Peyer's patch (tissue), 4 donors: ENCODE results near the gene DACT2. TPM values are rescaled to one million over a fixed set of nuclear protein-coding genes. Genes with fewer than 3 reads are reported as not detected.
"Not testable (repeated sequence)": the region's sequence is repeated elsewhere in the genome, so short reads cannot be mapped to it uniquely, and the experiment has no call there.

Experiments used
- DNase-seq, 3 donors: peaks; one replicate each; pipeline ENCODE4 v3.0.0-alpha.2; 2017 to 2019
- H3K27ac ChIP-seq, 4 donors: fragments of 200-600 bp; sonication (generic); one replicate each; pipeline ENCODE4 v1.5.1; 2016 to 2019
- H3K27me3 ChIP-seq, 2 donors: fragments of 200-600 bp; sonication (generic); one replicate each; pipeline ENCODE4 v1.5.1; 2019
- H3K36me3 ChIP-seq, 3 donors: fragments of 200-600 bp; sonication (generic); one replicate each; pipeline ENCODE4 v1.5.1; 2016 to 2019
- H3K4me1 ChIP-seq, 4 donors: fragments of 200-600 bp; sonication (generic); one replicate each; pipeline ENCODE4 v1.5.1; 2016 to 2019
- H3K4me3 ChIP-seq, 4 donors: fragments of 200-600 bp; sonication (generic); 1 replicate in 3 of 4; 2 replicates in 1 of 4; pipeline ENCODE4 v1.5.1; 2016 to 2019; ENCODE audit warnings: mild to moderate bottlenecking in 1 of 4
- H3K9me3 ChIP-seq, 4 donors: fragments of 200-600 bp; sonication (generic); one replicate each; pipeline ENCODE4 v1.5.1; 2016 to 2019; ENCODE audit warnings: mild to moderate bottlenecking in 1 of 4
- CTCF ChIP-seq, 6 experiments: fragments of 450-650 bp in 4 of 6; fragments of 200-600 bp in 2 of 6; sonication (generic) in 1 of 6; IDR thresholded peaks; one replicate each; pipeline ENCODE4 v1.5.1; 2017 to 2019; ENCODE audit warnings: antibody characterized with exemption in 6 of 6, mild to moderate bottlenecking in 3 of 6, moderate library complexity in 1 of 6
- POLR2A ChIP-seq, 2 donors: fragments of 450-650 bp; IDR thresholded peaks; one replicate each; pipeline ENCODE4 v1.5.1; 2017; ENCODE audit warnings: antibody characterized with exemption in 2 of 2, mild to moderate bottlenecking in 2 of 2, moderate library complexity in 2 of 2
- total RNA-seq, 4 donors: library from RNA; depleted of rRNA; stranded (reverse); fragments of >200 nt; gene quantifications; one replicate each; pipeline ENCODE4 v1.1.0, GENCODE V29; 2016

DACT2 gene
- total RNA-seq, 4 donors from 2014 or later = 0.35 to 2.7 (median 1.8) TPM

GRCh38 chr6:168362276-168362990, 42.9 kb upstream of the DACT2 start:
- no peaks in the 10 kb centered on the region for H3K27me3 ChIP-seq
- DNase-seq = peak in 1 of 3 donors; percentile 35
- no peaks in the 10 kb centered on the region for H3K9me3 ChIP-seq
- no peak overlapping the region for H3K27ac ChIP-seq
- TF ChIP-seq POLR2A (IDR thresholded peaks at IDR 0.05) (no peak), CTCF (IDR thresholded peaks at IDR 0.05) (no peak)
- no peaks in the 10 kb centered on the region for H3K36me3 ChIP-seq
- H3K4me1 ChIP-seq = no peaks in the 10 kb centered on the region
- H3K4me3 ChIP-seq = no peak overlapping the region

- H3K36me3 ChIP-seq = no peaks in the 10 kb centered on the region
- no peaks in the 10 kb centered on the region for H3K4me1 ChIP-seq
- DNase-seq = peak in 1 of 3 donors; percentile 31
- H3K27ac ChIP-seq = no peak overlapping the region
- TF ChIP-seq CTCF (IDR thresholded peaks at IDR 0.05) (no peak), POLR2A (IDR thresholded peaks at IDR 0.05) (no peak)
- H3K4me3 ChIP-seq = no peak overlapping the region
- H3K9me3 ChIP-seq = no peaks in the 10 kb centered on the region
- H3K27me3 ChIP-seq = no peaks in the 10 kb centered on the region
These were observed 42.2 kb upstream of the DACT2 start for GRCh38 chr6:168361766-168362165.

GRCh38 chr6:168359794-168360193, 40.2 kb upstream of the DACT2 start:
- Histone ChIP-seq H3K27ac (no peak overlapping the region), H3K36me3 (no peaks in the 10 kb centered on the region), H3K4me3 (no peak overlapping the region), H3K4me1 (peaks cover 0 to 8% (median 0%) of the 10 kb centered on the region in 4 donors), H3K9me3 (no peaks in the 10 kb centered on the region), H3K27me3 (no peaks in the 10 kb centered on the region)
- TF ChIP-seq CTCF (IDR thresholded peaks at IDR 0.05) (no peak), POLR2A (IDR thresholded peaks at IDR 0.05) (no peak)
- DNase-seq = no peak

GRCh38 chr6:168358842-168359420, 39.4 kb upstream of the DACT2 start:
- TF ChIP-seq POLR2A (IDR thresholded peaks at IDR 0.05) (no peak), CTCF (IDR thresholded peaks at IDR 0.05) (no peak)
- H3K4me3 ChIP-seq = no peak overlapping the region

GRCh38 chr6:168356872-168357271, 37.3 kb upstream of the DACT2 start:
- DNase-seq = peak in 1 of 3 donors; percentile 15
- H3K4me1 ChIP-seq, H3K4me3 ChIP-seq, H3K9me3 ChIP-seq, H3K27me3 ChIP-seq, H3K27ac ChIP-seq, H3K36me3 ChIP-seq: not testable (repeated sequence)

More at GRCh38 chr6:168358842-168359420, 39.4 kb upstream of the DACT2 start:
- no peaks in the 10 kb centered on the region for H3K27me3 ChIP-seq
- H3K9me3 ChIP-seq = no peaks in the 10 kb centered on the region
- H3K27ac ChIP-seq = no peak overlapping the region
- peak in 1 of 3 donors; percentile 37 for DNase-seq
- peaks cover 0 to 8% (median 0%) of the 10 kb centered on the region in 4 donors for H3K4me1 ChIP-seq
- H3K36me3 ChIP-seq = no peaks in the 10 kb centered on the region

- peak in 4 of 6 experiments; percentile 49 to 86 (median 86) for TF ChIP-seq CTCF (IDR thresholded peaks at IDR 0.05)
- no peak for TF ChIP-seq POLR2A (IDR thresholded peaks at IDR 0.05)
- H3K4me3 ChIP-seq = peak overlapping the region in 2 of 4 donors; percentile 27 to 35
These were observed 36.3 kb upstream of the DACT2 start for GRCh38 chr6:168355716-168356522.

More at GRCh38 chr6:168355716-168356522, 36.3 kb upstream of the DACT2 start:
- DNase-seq = peak in 2 of 3 donors; percentile 72 to 81
- Histone ChIP-seq H3K4me1 (peaks cover 0 to 8% (median 0%) of the 10 kb centered on the region in 4 donors), H3K36me3 (no peaks in the 10 kb centered on the region), H3K9me3 (no peaks in the 10 kb centered on the region), H3K27ac (no peak overlapping the region), H3K27me3 (no peaks in the 10 kb centered on the region)
